Retinal pigment epithelial cell (primary cell): ENCODE measurements around the gene FOXD1.

ENCODE experiments used
- DNase-seq: peaks from one replicate; pipeline ENCODE4 v3.0.0-alpha.2; 2010; ENCODE audit warnings: low read depth
- H3K4me3 ChIP-seq: 2 replicates; pipeline ENCODE4 v1.5.1; 2011; ENCODE audit warnings: mild to moderate bottlenecking, low read length, control low read depth, moderate library complexity
- TF ChIP-seq, protein P1 (sequence below): conservative IDR thresholded peaks from 2 replicates; pipeline ENCODE4 v1.5.1; 2011; ENCODE audit warnings: low read depth, low read length, control low read depth, inconsistent platforms

Gene FOXD1

DNA sequence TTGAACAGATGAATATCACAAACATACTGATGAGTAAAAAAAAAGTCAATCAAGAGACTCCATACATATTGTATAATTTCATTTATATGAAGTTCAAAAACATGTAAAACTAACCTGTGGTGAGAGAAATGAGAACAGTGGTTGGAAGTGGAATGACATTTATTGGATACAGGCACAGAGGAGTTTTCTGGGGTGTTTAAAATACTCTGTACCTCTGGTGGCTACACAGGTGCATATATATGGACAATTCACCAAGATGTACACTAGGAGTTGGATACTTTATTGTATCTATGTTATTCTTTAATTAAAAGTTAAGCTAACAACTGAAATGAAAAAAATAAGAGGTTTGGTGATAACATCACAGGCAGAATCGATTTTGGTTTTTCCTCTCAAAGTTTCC lies 14.1 kb downstream of the FOXD1 start:
- no peak for DNase-seq
- TF ChIP-seq, protein P1, sequence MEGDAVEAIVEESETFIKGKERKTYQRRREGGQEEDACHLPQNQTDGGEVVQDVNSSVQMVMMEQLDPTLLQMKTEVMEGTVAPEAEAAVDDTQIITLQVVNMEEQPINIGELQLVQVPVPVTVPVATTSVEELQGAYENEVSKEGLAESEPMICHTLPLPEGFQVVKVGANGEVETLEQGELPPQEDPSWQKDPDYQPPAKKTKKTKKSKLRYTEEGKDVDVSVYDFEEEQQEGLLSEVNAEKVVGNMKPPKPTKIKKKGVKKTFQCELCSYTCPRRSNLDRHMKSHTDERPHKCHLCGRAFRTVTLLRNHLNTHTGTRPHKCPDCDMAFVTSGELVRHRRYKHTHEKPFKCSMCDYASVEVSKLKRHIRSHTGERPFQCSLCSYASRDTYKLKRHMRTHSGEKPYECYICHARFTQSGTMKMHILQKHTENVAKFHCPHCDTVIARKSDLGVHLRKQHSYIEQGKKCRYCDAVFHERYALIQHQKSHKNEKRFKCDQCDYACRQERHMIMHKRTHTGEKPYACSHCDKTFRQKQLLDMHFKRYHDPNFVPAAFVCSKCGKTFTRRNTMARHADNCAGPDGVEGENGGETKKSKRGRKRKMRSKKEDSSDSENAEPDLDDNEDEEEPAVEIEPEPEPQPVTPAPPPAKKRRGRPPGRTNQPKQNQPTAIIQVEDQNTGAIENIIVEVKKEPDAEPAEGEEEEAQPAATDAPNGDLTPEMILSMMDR = no peak
- no peak overlapping the region for H3K4me3 ChIP-seq

DNA sequence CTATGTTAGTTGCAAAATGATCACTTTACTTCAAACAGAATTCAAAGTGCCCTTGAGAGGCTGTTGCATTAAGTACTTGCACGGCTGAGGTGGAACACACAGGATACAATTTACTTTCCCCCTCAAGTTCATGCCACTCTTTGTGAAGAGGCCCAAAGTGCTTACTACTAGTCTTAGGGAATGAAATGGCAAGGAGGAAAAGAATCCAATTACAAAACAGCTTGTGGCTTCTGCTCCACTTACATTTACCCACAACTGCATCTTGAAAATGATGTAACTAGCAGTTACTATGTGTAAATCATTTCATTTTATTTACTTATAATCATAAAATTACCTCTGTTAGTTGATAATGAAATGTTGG lies 14.6 kb downstream of the FOXD1 start:
- DNase-seq = no peak
- no peak overlapping the region for H3K4me3 ChIP-seq
- TF ChIP-seq, protein P1 = no peak

DNA sequence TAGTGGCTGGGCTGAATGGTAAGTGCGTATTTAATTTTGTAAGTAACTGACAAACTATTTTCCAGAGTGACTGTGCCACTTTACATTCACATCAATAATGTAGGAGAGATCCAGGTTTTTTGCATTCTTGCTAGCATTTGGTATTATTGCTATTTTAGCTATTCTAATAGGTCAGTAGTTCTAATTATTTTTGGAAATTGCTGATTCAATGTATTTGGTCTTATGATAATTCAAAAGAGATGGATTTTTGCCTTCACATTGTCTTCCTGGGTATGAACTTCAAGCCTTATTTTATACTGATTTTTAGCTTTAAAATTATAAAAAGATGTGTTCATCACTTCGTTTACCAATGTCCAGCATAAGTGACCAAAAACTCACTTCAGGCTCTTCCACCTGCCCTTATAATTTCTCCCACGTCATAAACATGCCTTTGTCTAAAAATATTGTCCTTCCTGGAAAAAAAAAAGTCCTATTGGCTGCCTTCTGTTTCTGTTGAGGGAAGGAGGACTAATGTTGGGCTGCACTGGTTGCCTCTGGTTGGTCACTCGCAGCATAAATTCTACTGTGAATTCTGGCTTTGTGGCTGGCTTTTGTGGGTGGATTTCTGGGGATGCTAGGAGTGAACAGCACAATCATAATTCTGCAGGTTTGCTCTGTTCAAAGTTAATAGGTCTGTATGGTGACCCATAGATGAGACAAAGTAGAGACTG lies 15.2 kb downstream of the FOXD1 start:
- TF ChIP-seq, protein P1 = no peak
- no peak overlapping the region for H3K4me3 ChIP-seq
- no peak for DNase-seq

DNA sequence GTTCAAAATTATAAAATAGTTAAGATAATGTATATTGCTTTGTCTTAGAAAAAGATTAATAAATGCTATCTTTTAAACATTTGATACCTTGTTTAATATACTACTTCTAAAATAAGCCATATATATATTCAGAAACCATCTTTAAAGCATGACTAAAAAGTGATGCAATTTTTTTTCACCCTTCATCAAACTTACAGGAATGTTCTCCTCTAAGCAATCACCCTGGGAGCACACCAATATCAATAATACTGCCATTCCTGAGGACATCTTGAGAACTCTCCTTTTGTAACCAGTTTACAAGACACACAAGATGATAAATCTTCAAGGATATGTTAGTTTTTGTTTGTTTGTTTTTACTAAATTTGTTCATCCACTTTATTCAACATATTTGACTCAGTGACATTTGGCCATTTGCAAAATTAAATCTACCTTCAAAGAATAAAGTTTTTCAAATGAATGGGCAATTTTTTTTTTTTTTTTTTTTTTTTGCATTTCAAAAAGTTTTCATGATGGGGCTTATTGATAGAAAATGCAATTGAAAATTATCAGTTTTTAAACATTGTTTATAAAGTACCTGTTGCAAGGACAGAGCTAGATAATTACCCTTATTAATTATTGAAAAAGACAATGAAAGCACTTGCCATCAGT lies 17.2 kb downstream of the FOXD1 start:
- DNase-seq = no peak
- H3K4me3 ChIP-seq = no peak overlapping the region
- TF ChIP-seq, protein P1 = no peak

DNA sequence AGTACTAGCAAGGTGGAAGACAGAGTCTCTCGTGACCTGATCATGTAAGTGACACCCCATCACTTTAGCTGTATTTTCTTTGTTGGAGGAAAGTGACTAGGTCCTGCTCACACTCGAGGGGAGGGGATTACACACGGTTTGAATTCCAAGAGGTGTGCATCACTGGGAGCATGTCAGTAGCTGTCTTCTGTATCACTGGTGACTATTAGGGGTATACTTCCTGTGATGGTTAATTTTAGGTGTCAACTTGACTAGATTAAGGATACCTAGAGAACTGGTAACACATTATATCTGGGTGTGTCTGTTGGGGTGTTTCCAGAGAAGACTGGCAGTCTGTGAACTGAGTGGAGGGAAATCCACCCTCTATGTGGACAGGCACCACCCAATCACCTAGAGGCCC lies 22.5 kb downstream of the FOXD1 start:
- TF ChIP-seq, protein P1 = no peak
- no peak overlapping the region for H3K4me3 ChIP-seq
- no peak for DNase-seq

DNA sequence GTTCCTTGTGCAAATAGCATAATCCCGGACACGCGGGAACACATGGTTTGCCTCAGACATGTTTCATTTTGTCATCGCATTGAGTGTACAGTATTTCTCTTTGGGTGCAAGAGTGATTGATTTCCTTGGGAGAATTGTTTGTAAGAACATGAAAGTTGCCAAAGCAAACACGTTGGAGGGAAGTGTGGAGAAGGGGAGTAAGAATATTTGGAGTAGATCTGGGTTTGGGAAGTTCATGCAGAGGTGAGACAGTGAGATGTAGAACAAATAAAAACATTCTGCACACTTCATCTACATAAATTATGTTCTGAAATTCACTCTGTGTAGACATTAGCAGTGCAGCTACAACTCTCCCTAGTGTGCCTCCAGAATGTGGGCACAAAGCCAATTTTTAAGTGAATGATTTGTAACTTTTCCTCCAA lies 24.0 kb downstream of the FOXD1 start:
- no peak for DNase-seq
- TF ChIP-seq, protein P1 = no peak

DNA sequence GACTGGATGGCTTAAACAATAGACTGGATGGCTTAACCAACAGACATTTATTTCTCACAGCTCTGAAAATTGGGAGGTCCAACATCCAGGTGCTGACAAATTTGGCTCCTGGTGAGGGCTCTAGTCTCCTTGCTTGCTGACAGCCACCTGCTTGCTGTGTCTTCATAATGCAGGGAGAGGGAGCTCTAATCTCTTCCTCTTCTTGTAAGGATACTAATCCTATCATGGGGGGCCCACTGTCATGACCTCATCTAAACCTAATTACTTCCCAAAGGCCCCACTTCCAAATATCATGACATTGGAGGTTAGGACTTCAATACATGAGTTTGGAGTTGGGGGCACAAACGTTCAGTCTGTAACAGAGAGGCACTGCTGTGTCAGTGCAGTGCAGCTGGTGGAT lies 26.4 kb downstream of the FOXD1 start:
- H3K4me3 ChIP-seq = no peak overlapping the region
- TF ChIP-seq, protein P1 = no peak
- DNase-seq = no peak

More for the DNA sequence above, 24.0 kb downstream of the FOXD1 start:
- no peak overlapping the region for H3K4me3 ChIP-seq
